Endothelial cell of umbilical vein (primary cell): ENCODE data around the gene TRIM71. TPM values are rescaled to one million over a fixed set of nuclear protein-coding genes. Genes with fewer than 3 reads are reported as not detected.

Experiments used
- BruUV-seq: library from RNA; stranded (reverse); fragments of 400-500 nt; replicated peaks from 2 replicates; lab custom pipeline; 2021; lab: Mats Ljungman, UMichigan
- CTCF ChIA-PET: fragments of 300-600, 350-600 bp; sonication (Branson Sonifier 250); formaldehyde crosslinking; loops from one replicate; lab custom pipeline; 2021; ENCODE audit warnings: antibody characterized with exemption, inconsistent platforms; lab: Charles Lee
- POLR2A ChIA-PET: fragments of 300-600, 350-600 bp; sonication (Branson Sonifier 250); formaldehyde crosslinking; loops from one replicate; lab custom pipeline; 2021; ENCODE audit warnings: antibody characterized with exemption, inconsistent platforms; lab: Charles Lee
- DNase-seq: peaks from one replicate; pipeline ENCODE4 v3.0.0-alpha.2; 2011; ENCODE audit warnings: low read depth, low spot score
- FAIRE-seq: peaks from 2 replicates; lab custom pipeline; 2011; peaks lifted over from hg19 to GRCh38; lab: Jason Lieb, UNC
- H2AFZ ChIP-seq: 2 replicates; pipeline ENCODE4 v1.6.0; 2012; ENCODE audit warnings: low read depth, low read length, control low read depth, inconsistent platforms
- H3K27ac ChIP-seq: 2 replicates; pipeline ENCODE4 v1.5.1; 2011; ENCODE audit warnings: low read depth, mild to moderate bottlenecking, control low read depth, low read length, moderate library complexity; ENCODE audit not compliant: insufficient read depth
- H3K27me3 ChIP-seq, 2 experiments: 2 replicates each; pipeline versions ENCODE4 v1.6.0 to v1.6.1; 2011; ENCODE audit warnings: low read length in 2 of 2, mixed read lengths in 1 of 2; ENCODE audit not compliant: control insufficient read depth in 2 of 2, insufficient read depth in 2 of 2
- H3K36me3 ChIP-seq, 2 experiments: 2 replicates in 1 of 2; 3 replicates in 1 of 2; pipeline ENCODE4 v1.5.1; 2011; ENCODE audit warnings: low read length in 2 of 2, mild to moderate bottlenecking in 1 of 2, moderate library complexity in 1 of 2; ENCODE audit not compliant: control insufficient read depth in 2 of 2, insufficient read depth in 2 of 2; ENCODE audit errors: extremely low read depth in 1 of 2
- H3K4me1 ChIP-seq: 3 replicates; pipeline ENCODE4 v1.5.1; 2011; ENCODE audit warnings: mild to moderate bottlenecking, low read length; ENCODE audit not compliant: control insufficient read depth, insufficient read depth; ENCODE audit errors: extremely low read depth
- H3K4me2 ChIP-seq: 2 replicates; pipeline ENCODE4 v1.6.1; 2011; ENCODE audit warnings: low read length, control low read depth, mixed read lengths; ENCODE audit not compliant: insufficient read depth
- H3K4me3 ChIP-seq, 3 experiments: fragments of 200-600 bp in 1 of 3; sonication (generic), shearing (Covaris generic) in 1 of 3; replicated peaks in 1 of 3; 2 replicates each; pipeline ENCODE4 v1.5.1; 2011 to 2016; ENCODE audit warnings: control low read depth in 3 of 3, low read length in 3 of 3, mild to moderate bottlenecking in 2 of 3, inconsistent platforms in 1 of 3, low read depth in 1 of 3, moderate library complexity in 1 of 3; ENCODE audit not compliant: insufficient read depth in 1 of 3
- H3K79me2 ChIP-seq: 2 replicates; pipeline ENCODE4 v1.6.0; 2012; ENCODE audit warnings: low read length, inconsistent platforms; ENCODE audit not compliant: control insufficient read depth, insufficient read depth
- H3K9ac ChIP-seq: replicated peaks from 2 replicates; pipeline ENCODE3; 2011; ENCODE audit warnings: low read length, control low read depth; ENCODE audit not compliant: insufficient read depth; ENCODE audit errors: extremely low read depth
- H3K9me1 ChIP-seq: replicated peaks from 3 replicates; pipeline ENCODE4 v1.6.0; 2011; ENCODE audit warnings: mild to moderate bottlenecking, low read length; ENCODE audit not compliant: control insufficient read depth, insufficient read depth; ENCODE audit errors: extremely low read depth
- H3K9me3 ChIP-seq: replicated peaks from 2 replicates; pipeline ENCODE4 v1.5.1; 2012; ENCODE audit warnings: low read length, inconsistent platforms; ENCODE audit not compliant: control insufficient read depth, insufficient read depth
- H4K20me1 ChIP-seq: replicated peaks from 2 replicates; pipeline ENCODE3; 2011; ENCODE audit warnings: mild to moderate bottlenecking, low read length; ENCODE audit not compliant: control insufficient read depth, insufficient read depth; ENCODE audit errors: extremely low read depth
- CTCF ChIP-seq, 2 donors: IDR thresholded peaks; 1 replicate in 1 of 2; 2 replicates in 1 of 2; pipeline ENCODE4 v1.5.1; 2011; ENCODE audit warnings: low read length in 2 of 2, mild to moderate bottlenecking in 2 of 2, moderate library complexity in 2 of 2, control low read depth in 1 of 2, inconsistent platforms in 1 of 2, low read depth in 1 of 2; ENCODE audit not compliant: insufficient read depth in 1 of 2; ENCODE audit errors: extremely low read depth in 1 of 2
- EZH2 ChIP-seq: IDR thresholded peaks from 2 replicates; pipeline ENCODE4 v1.6.1; 2012; ENCODE audit warnings: borderline replicate concordance, low read depth, mild to moderate bottlenecking, moderate library complexity, low read length, inconsistent platforms; ENCODE audit not compliant: severe bottlenecking
- FOS ChIP-seq: IDR thresholded peaks from 2 replicates; pipeline ENCODE4 v1.6.1; 2011; ENCODE audit warnings: mild to moderate bottlenecking, low read length, moderate library complexity, borderline replicate concordance; ENCODE audit not compliant: insufficient read depth
- GATA2 ChIP-seq: IDR thresholded peaks from 2 replicates; pipeline ENCODE4 v1.7.0; 2011; ENCODE audit warnings: low read depth, mild to moderate bottlenecking, moderate library complexity, mixed read lengths, low read length; ENCODE audit not compliant: insufficient read length, insufficient read depth
- JUN ChIP-seq: IDR thresholded peaks from 2 replicates; pipeline ENCODE4 v1.6.1; 2011; ENCODE audit warnings: borderline replicate concordance, low read depth; ENCODE audit not compliant: insufficient read length, insufficient read depth
- MAX ChIP-seq: IDR thresholded peaks from 2 replicates; pipeline ENCODE4 v1.6.1; 2011; ENCODE audit not compliant: insufficient read depth, insufficient read length
- MYC ChIP-seq: IDR thresholded peaks from one replicate; pipeline ENCODE4 v1.6.1; 2011; ENCODE audit warnings: mild to moderate bottlenecking, low read depth, low read length
- POLR2A ChIP-seq: IDR thresholded peaks from 2 replicates; pipeline ENCODE4 v1.6.1; 2012; ENCODE audit warnings: low read depth, mild to moderate bottlenecking, control low read depth, low read length
- POLR2AphosphoS5 ChIP-seq: IDR thresholded peaks from 2 replicates; pipeline ENCODE4 v1.6.1; 2012; ENCODE audit warnings: low read depth, mild to moderate bottlenecking, control low read depth, low read length, moderate library complexity; ENCODE audit not compliant: insufficient read depth
- dilution Hi-C: fragments of 300-500 bp; cut with MboI; formaldehyde crosslinking; loops from one replicate; pipeline ENCODE4 v1.15.0; 2019; ENCODE audit warnings: low sequenced_read_pairs; ENCODE audit not compliant: extremely low pct_ligation_motif_present
- intact Hi-C: fragments of 100-400 bp; cut with micrococcal nuclease; formaldehyde crosslinking; loops from one replicate; pipeline ENCODE4 v1.10.0; 2022
- polyA plus RNA-seq, 4 experiments: library from polyadenylated mRNA; depleted of rRNA in 3 of 4; stranded (reverse) in 3 of 4; unstranded in 1 of 4; fragments of >200 nt; gene quantifications; 2 replicates each; pipeline versions ENCODE4 v1.2.1 to v1.2.3, GENCODE V29; 2011 to 2012; ENCODE audit warnings: missing spikeins in 1 of 4
- total RNA-seq: library from RNA; stranded (reverse); gene quantifications from 2 replicates; pipeline ENCODE4 v1.2.3, GENCODE V29; 2021

Gene TRIM71
- total and polyA plus RNA-seq, 2 donors (not counting 3 experiments of a cell fraction or from before 2014, with no cell fraction given), result not detected

- Histone ChIP-seq H3K9me3 (no peaks in the 10 kb centered on the region), H3K27ac (no peak overlapping the region), H4K20me1 (no peaks in the 10 kb centered on the region), H3K4me3 (no peak overlapping the region), H3K36me3 (no peaks in the 10 kb centered on the region), H3K9ac (no peak overlapping the region), H3K27me3 (peaks cover 0 to 2% of the 10 kb centered on the region in 2 experiments), H2AFZ (no peak overlapping the region), H3K4me1 (no peaks in the 10 kb centered on the region), H3K79me2 (no peaks in the 10 kb centered on the region), H3K9me1 (no peaks in the 10 kb centered on the region), H3K4me2 (no peak overlapping the region)
- DNase-seq, result no peak
- no TSS peak for BruUV-seq
- POLR2A ChIA-PET, result no interaction called here
- dilution Hi-C loops (no loop called here), intact Hi-C loops (no loop called here)
- TF ChIP-seq EZH2, result no peak
- TF ChIP-seq POLR2A, result no peak
- no peak for TF ChIP-seq GATA2
- no peak for TF ChIP-seq MYC
- TF ChIP-seq JUN, result no peak
- TF ChIP-seq FOS, result no peak
- TF ChIP-seq CTCF (IDR thresholded peaks at IDR 0.05; ENCODE audit: extremely low read depth in 1 of 2, insufficient read depth in 1 of 2, low read depth in 1 of 2, low read length in 2 of 2), result no peak
- TF ChIP-seq POLR2AphosphoS5, result no peak
- TF ChIP-seq MAX, result no peak
- CTCF ChIA-PET, result no interaction called here
- FAIRE-seq, result no peak
These were observed 39.2 kb downstream of the TRIM71 start for GRCh38 chr3:32856901-32857507.
